ENCODE results near the gene ABCG4. TPM values are rescaled to one million over a fixed set of nuclear protein-coding genes. Genes with fewer than 3 reads are reported as not detected.

Gene ABCG4
- total and polyA plus RNA-seq, 2 donors (not counting 1 experiment from before 2014, with no cell fraction given), result not detected

DNA sequence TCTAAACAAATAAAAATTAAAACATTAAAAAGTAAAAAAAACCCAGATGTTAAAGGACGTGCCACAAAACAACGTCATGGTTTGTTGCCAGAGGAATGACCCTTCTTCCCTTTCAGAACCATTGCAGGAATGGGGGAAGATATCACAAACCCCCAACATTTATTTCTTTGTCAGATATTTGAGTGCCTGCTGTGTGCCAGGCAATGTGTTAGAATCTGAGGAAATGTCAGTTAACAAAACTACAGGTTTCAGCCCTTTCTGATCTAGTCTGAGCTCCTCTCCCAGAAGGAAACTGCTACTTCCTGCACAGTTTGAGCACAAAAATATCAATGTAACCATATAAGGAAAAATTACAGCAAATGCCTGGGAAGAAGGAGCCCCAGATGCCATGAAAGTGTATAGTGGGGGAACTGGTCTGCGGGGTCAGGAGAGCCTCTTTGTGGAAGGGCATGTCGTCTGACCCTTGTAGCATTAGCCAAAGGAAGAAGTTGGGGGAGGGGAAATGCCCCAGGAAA is 29.4 kb downstream of the ABCG4 start:
- Histone ChIP-seq H3K79me2 (ENCODE audit: control insufficient read depth, insufficient read depth, low read length) (no peaks in the 10 kb centered on the region), H3K27ac (ENCODE audit: low read length in 2 of 2) (no peak overlapping the region), H3K4me3 (ENCODE audit: control extremely low read depth in 1 of 5, extremely low read depth in 1 of 5, insufficient read depth in 1 of 5, low read depth in 2 of 5, low read length in 4 of 5) (no peak overlapping the region), H2AFZ (ENCODE audit: insufficient read depth, low read depth, low read length, poor library complexity, severe bottlenecking) (no peak overlapping the region), H3K9me3 (ENCODE audit: control extremely low read depth in 1 of 3, control insufficient read depth in 2 of 3, insufficient read depth in 1 of 3, low read length in 2 of 3) (no peaks in the 10 kb centered on the region), H3K36me3 (replicated peaks in 1 of 2; ENCODE audit: control extremely low read depth in 1 of 2, control insufficient read depth in 1 of 2, extremely low read depth in 1 of 2, insufficient read depth in 2 of 2, low read length in 1 of 2) (peaks cover 0 to 8% of the 10 kb centered on the region in 2 experiments), H3K27me3 (replicated peaks in 1 of 4; ENCODE audit: control extremely low read depth in 1 of 4, control insufficient read depth in 3 of 4, insufficient read depth in 4 of 4, low read length in 3 of 4) (no peaks in the 10 kb centered on the region), H4K20me1 (ENCODE audit: control insufficient read depth, insufficient read depth, low read length, poor library complexity, severe bottlenecking) (no peaks in the 10 kb centered on the region), H3K9ac (ENCODE audit: low read length) (no peak overlapping the region), H3K4me2 (replicated peaks; ENCODE audit: low read depth, low read length, poor library complexity, severe bottlenecking) (no peak overlapping the region), H3K4me1 (ENCODE audit: control insufficient read depth in 2 of 2, insufficient read depth in 2 of 2, low read length in 2 of 2) (no peaks in the 10 kb centered on the region)
- TF ChIP-seq, protein P1, sequence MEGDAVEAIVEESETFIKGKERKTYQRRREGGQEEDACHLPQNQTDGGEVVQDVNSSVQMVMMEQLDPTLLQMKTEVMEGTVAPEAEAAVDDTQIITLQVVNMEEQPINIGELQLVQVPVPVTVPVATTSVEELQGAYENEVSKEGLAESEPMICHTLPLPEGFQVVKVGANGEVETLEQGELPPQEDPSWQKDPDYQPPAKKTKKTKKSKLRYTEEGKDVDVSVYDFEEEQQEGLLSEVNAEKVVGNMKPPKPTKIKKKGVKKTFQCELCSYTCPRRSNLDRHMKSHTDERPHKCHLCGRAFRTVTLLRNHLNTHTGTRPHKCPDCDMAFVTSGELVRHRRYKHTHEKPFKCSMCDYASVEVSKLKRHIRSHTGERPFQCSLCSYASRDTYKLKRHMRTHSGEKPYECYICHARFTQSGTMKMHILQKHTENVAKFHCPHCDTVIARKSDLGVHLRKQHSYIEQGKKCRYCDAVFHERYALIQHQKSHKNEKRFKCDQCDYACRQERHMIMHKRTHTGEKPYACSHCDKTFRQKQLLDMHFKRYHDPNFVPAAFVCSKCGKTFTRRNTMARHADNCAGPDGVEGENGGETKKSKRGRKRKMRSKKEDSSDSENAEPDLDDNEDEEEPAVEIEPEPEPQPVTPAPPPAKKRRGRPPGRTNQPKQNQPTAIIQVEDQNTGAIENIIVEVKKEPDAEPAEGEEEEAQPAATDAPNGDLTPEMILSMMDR (IDR thresholded peaks at IDR 0.05), result no peak
- TF ChIP-seq EZH2 (IDR thresholded peaks at IDR 0.05; ENCODE audit: borderline replicate concordance, insufficient read depth, low read depth, low read length, poor library complexity, severe bottlenecking), result no peak
- CTCF ChIA-PET, result interaction anchor here (1.0 to 1.4 kb wide), 2 partner anchors 9 to 14 kb away, joined by 3 to 4 read pairs; partner anchors contain the start of gene NLRX1
- DNase-seq, result no peak
- no peak overlapping the region for H3K4me3 Mint-ChIP-seq
- no peak for ATAC-seq (ENCODE audit: low read depth)
- POLR2A ChIA-PET, result no interaction called here
- no peaks in the 10 kb centered on the region for H3K27me3 Mint-ChIP-seq
- intact Hi-C loops (cut with micrococcal nuclease), result no loop called here
- 74% methylated on average over 3 of the region's 4 CpGs for WGBS (ENCODE audit: insufficient coverage)
- H3K4me1 Mint-ChIP-seq, result no peaks in the 10 kb centered on the region
- H3K9me3 Mint-ChIP-seq (ENCODE audit: insufficient read depth), result no peaks in the 10 kb centered on the region
- no peak overlapping the region for H3K27ac Mint-ChIP-seq

DNA sequence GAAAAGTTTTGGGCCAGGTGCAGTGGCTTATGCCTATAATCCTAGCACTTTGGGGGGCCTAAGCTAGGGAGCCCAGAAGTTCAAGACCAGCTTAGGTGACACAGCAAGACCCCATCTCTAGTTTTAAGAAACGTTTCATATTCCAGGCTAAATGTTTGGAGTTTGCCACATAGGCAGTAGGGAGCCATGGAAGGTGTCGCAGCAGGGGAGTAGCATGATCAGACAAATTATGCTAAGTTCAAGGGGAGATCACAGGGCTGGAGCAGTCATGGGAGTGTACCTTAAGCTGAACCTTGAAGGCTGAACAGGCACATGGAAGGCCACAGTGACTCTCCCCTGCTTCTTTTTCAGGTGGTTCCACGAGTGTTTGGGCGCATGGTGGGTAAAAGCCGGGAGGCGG is 30.5 kb downstream of the ABCG4 start:
- Mint-ChIP-seq H3K27ac (no peak overlapping the region), H3K4me3 (no peak overlapping the region), H3K9me3 (ENCODE audit: insufficient read depth) (no peaks in the 10 kb centered on the region), H3K27me3 (no peaks in the 10 kb centered on the region), H3K4me1 (peaks cover 1% of the 10 kb centered on the region)
- no peak for TF ChIP-seq EZH2 (IDR thresholded peaks at IDR 0.05; ENCODE audit: borderline replicate concordance, insufficient read depth, low read depth, low read length, poor library complexity, severe bottlenecking)
- TF ChIP-seq, protein P1 (IDR thresholded peaks at IDR 0.05), result no peak
- H3K4me2 ChIP-seq (replicated peaks; ENCODE audit: low read depth, low read length, poor library complexity, severe bottlenecking), result no peak overlapping the region
- no peak overlapping the region for H3K9ac ChIP-seq (ENCODE audit: low read length)
- H3K4me1 ChIP-seq (ENCODE audit: control insufficient read depth in 2 of 2, insufficient read depth in 2 of 2, low read length in 2 of 2), result no peaks in the 10 kb centered on the region
- H3K79me2 ChIP-seq (ENCODE audit: control insufficient read depth, insufficient read depth, low read length), result no peaks in the 10 kb centered on the region
- H3K27me3 ChIP-seq (replicated peaks in 1 of 4; ENCODE audit: control extremely low read depth in 1 of 4, control insufficient read depth in 3 of 4, insufficient read depth in 4 of 4, low read length in 3 of 4), result no peaks in the 10 kb centered on the region
- H3K27ac ChIP-seq (ENCODE audit: low read length in 2 of 2), result no peak overlapping the region
- POLR2A ChIA-PET, result no interaction called here
- 100% methylated on average over 6 of the region's 6 CpGs for WGBS (ENCODE audit: insufficient coverage)
- CTCF ChIA-PET, result interaction anchor here (1.0 kb wide), 1 partner anchor 15 kb away, joined by 3 read pairs; no protein-coding TSS in a partner anchor
- no peaks in the 10 kb centered on the region for H4K20me1 ChIP-seq (ENCODE audit: control insufficient read depth, insufficient read depth, low read length, poor library complexity, severe bottlenecking)
- no peak for DNase-seq
- no peak for ATAC-seq (ENCODE audit: low read depth)
- peaks cover 0 to 8% of the 10 kb centered on the region in 2 experiments for H3K36me3 ChIP-seq (replicated peaks in 1 of 2; ENCODE audit: control extremely low read depth in 1 of 2, control insufficient read depth in 1 of 2, extremely low read depth in 1 of 2, insufficient read depth in 2 of 2, low read length in 1 of 2)
- intact Hi-C loops (cut with micrococcal nuclease), result no loop called here
- H3K9me3 ChIP-seq (ENCODE audit: control extremely low read depth in 1 of 3, control insufficient read depth in 2 of 3, insufficient read depth in 1 of 3, low read length in 2 of 3), result no peaks in the 10 kb centered on the region
- no peak overlapping the region for H2AFZ ChIP-seq (ENCODE audit: insufficient read depth, low read depth, low read length, poor library complexity, severe bottlenecking)
- H3K4me3 ChIP-seq (ENCODE audit: control extremely low read depth in 1 of 5, extremely low read depth in 1 of 5, insufficient read depth in 1 of 5, low read depth in 2 of 5, low read length in 4 of 5), result no peak overlapping the region
